ENCODE data around the gene TGFB3. TPM values are rescaled to one million over a fixed set of nuclear protein-coding genes. Genes with fewer than 3 reads are reported as not detected.

The TGFB3 gene
- total and polyA plus RNA-seq, 2 of the 13 experiments (the other 11 are each of a cell fraction or from before 2014, with no cell fraction given) = 1.4 to 2.5 TPM

GRCh38 chr14:75999511-76000190, 17.9 kb upstream of the TGFB3 start (continued):
- TF ChIP-seq ZNF350 (CRISPR knock-in tag; IDR thresholded peaks at IDR 0.05; ENCODE audit: borderline replicate concordance, low read depth) (no peak), ZNF713 (CRISPR knock-in tag; IDR thresholded peaks at IDR 0.05) (no peak), CEBPG (CRISPR knock-in tag; IDR thresholded peaks at IDR 0.05) (no peak), MTERF4 (CRISPR knock-in tag; IDR thresholded peaks at IDR 0.05) (no peak), U2AF1 (optimal IDR thresholded peaks at IDR 0.05; ENCODE audit: low read depth, low read length) (no peak), ELF3 (CRISPR knock-in tag; IDR thresholded peaks at IDR 0.05) (no peak), MLX (CRISPR knock-in tag; IDR thresholded peaks at IDR 0.05) (no peak), ZNF24 (IDR thresholded peaks at IDR 0.05) (no peak)
- TF ChIP-seq, protein P1, sequence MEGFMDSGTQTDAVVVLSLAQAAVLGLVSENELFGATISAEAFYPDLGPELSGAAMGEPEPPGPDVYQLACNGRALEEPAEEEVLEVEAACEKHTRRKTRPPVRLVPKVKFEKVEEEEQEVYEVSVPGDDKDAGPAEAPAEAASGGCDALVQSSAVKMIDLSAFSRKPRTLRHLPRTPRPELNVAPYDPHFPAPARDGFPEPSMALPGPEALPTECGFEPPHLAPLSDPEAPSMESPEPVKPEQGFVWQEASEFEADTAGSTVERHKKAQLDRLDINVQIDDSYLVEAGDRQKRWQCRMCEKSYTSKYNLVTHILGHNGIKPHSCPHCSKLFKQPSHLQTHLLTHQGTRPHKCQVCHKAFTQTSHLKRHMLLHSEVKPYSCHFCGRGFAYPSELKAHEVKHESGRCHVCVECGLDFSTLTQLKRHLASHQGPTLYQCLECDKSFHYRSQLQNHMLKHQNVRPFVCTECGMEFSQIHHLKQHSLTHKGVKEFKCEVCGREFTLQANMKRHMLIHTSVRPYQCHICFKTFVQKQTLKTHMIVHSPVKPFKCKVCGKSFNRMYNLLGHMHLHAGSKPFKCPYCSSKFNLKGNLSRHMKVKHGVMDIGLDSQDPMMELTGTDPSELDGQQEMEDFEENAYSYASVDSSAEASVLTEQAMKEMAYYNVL (CRISPR knock-in tag; IDR thresholded peaks at IDR 0.05; ENCODE audit: borderline replicate concordance) = no peak
- TF ChIP-seq, protein P2, sequence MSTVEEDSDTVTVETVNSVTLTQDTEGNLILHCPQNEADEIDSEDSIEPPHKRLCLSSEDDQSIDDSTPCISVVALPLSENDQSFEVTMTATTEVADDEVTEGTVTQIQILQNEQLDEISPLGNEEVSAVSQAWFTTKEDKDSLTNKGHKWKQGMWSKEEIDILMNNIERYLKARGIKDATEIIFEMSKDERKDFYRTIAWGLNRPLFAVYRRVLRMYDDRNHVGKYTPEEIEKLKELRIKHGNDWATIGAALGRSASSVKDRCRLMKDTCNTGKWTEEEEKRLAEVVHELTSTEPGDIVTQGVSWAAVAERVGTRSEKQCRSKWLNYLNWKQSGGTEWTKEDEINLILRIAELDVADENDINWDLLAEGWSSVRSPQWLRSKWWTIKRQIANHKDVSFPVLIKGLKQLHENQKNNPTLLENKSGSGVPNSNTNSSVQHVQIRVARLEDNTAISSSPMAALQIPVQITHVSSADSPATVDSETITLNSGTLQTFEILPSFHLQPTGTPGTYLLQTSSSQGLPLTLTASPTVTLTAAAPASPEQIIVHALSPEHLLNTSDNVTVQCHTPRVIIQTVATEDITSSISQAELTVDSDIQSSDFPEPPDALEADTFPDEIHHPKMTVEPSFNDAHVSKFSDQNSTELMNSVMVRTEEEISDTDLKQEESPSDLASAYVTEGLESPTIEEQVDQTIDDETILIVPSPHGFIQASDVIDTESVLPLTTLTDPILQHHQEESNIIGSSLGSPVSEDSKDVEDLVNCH (CRISPR knock-in tag; IDR thresholded peaks at IDR 0.05) = no peak
